Hindlimb muscle (tissue), 1 donor: Measurements from ENCODE around the gene DIO3. TPM values are rescaled to one million over a fixed set of nuclear protein-coding genes. Genes with fewer than 3 reads are reported as not detected.

ENCODE experiments used
- DNase-seq: peaks from one replicate; pipeline ENCODE4 v3.0.0-alpha.2; 2013
- polyA plus RNA-seq: library from polyadenylated mRNA; unstranded; fragments of 120-200 nt; gene quantifications from one replicate; pipeline ENCODE4 v1.2.1, GENCODE V29; 2013; ENCODE audit not compliant: insufficient read length

The DIO3 gene
- polyA plus RNA-seq = 3.7 TPM

DNA sequence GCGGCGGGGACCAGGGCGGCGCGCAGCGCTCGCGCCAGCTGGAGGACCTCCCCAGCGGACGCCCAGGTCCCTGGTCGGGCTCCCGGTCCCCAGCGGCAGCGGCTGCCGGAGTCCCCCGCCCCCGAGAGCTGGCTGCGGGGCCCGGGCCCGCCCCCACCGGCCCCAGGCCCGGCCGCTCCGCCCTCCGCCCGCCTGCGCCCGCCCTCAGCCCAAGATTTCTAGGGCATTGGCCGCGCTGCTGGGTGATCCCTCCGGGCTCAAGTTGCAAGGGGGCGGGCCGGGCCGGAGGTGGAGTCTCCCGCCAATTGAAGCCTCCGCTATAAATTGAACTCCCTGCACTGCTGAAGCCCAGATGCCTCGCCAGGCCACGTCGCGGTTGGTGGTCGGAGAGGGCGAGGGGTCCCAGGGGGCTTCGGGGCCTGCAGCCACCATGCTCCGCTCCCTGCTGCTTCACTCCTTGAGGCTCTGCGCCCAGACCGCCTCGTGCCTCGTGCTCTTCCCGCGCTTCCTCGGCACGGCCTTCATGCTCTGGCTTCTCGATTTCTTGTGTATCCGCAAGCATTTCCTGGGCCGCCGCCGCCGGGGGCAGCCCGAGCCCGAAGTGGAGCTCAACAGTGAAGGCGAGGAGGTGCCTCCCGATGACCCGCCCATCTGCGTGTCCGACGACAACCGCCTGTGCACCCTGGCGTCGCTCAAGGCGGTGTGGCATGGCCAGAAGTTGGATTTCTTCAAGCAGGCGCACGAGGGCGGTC is at the start of gene DIO3:
DIO3 (plus strand) TSS at position 351 of the 752 bp plus-strand sequence.
- no peak for DNase-seq

GRCh38 chr14:101511620-101512375 is 49.5 kb upstream of the DIO3 start:
- DNase-seq = no peak

DNA sequence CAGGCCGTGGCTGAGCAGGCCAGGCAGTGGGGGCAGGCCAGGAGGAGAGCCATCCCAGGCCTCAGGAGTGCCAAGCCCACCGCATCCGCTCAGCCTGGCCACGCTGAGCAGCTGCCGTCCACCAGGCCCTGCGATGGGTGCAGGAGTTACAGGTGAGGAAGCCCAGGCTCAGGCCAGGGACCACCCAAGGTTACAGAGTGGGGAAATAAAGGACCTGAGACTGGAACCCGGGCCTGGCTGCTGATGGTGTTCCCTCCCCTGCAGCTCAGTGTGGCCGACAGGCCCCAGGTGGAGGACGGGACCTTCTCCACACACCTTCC is 49.0 kb upstream of the DIO3 start:
- no peak for DNase-seq

DNA sequence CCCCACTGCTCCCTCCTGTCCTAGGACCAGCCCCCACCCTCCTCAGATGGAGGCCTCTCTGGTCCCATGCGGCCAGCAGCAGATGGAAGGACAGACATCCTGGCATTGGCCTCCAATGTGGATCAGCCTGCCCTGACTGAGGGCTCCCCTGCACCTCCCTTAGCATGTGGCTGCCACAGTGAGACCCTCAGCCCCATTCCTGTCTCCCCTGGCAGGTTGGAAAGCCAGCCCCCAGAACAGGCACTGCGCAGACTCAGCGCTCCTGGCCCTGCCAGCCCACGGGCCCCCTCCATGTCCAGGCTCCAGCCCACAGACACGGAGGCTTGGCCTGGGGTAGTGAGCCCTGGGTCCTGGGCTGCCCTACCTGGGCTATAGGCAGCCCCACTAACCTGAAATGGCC is 47.2 kb upstream of the DIO3 start:
- DNase-seq = no peak

DNA sequence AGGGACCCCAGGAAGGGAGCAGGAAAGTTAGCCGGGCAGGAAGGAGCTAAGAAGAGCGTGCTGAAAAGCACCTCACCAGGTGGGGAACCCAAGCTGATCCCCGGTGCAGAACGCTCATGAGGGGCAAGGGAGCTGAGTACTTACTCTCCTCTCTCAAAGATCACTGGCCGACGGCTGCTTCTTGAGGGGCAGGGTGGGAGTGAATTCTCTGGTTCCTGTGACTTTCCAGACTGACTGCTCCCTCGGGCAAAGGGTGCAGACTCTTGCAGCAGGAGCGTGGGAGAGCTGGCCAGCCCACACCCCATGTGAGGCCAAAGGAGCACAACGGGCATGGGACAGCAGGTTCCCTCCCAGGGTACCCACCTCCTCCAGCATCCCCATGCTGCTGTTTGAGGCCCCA is 44.9 kb upstream of the DIO3 start:
- no peak for DNase-seq

GRCh38 chr14:101518611-101519473 is 42.5 kb upstream of the DIO3 start:
- no peak for DNase-seq

- DNase-seq = peak; percentile 55
Measured at GRCh38 chr14:101520621-101521472, 40.4 kb upstream of the DIO3 start.

DNA sequence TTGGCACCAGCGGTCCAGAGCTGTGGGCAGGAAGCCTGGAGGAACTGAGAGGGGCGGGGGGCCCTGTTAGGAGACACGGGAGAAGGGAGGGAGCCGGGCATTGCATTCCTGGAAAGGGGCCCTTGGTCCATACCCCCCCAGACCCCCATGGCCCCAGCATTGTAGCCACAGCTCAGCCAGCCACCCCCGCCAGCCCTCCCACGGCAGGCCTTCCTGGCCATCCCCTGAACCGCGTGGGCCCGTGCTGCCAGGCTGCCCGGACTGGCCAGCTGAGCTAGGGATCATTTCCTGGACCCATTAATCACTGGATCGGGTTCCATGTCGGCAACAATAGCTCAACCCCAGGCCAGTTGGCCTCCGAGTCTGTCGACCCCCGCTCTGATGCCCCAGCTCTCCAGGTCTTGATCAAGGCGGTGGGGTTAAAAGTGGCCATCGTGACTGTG is 39.8 kb upstream of the DIO3 start:
- no peak for DNase-seq

DNA sequence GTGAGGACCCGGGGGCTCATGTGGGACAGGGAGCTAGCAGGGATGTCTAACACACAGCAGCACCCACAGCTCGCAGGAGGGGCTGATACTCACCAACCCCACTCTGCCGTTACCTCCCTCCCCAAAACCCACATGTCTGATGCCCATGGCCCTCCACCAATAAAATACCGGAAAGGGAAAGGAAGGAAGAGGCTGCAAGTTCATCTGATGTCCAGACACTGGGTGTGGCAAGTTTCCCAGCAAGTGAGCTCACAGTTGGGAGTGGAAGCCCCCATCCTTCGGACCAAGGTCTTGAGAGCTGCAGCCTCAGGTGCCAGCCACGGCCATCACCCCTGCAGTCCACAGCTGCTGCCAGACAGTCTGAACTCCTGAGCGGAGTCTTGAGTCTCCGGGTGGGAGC is 39.3 kb upstream of the DIO3 start:
- no peak for DNase-seq

DNA sequence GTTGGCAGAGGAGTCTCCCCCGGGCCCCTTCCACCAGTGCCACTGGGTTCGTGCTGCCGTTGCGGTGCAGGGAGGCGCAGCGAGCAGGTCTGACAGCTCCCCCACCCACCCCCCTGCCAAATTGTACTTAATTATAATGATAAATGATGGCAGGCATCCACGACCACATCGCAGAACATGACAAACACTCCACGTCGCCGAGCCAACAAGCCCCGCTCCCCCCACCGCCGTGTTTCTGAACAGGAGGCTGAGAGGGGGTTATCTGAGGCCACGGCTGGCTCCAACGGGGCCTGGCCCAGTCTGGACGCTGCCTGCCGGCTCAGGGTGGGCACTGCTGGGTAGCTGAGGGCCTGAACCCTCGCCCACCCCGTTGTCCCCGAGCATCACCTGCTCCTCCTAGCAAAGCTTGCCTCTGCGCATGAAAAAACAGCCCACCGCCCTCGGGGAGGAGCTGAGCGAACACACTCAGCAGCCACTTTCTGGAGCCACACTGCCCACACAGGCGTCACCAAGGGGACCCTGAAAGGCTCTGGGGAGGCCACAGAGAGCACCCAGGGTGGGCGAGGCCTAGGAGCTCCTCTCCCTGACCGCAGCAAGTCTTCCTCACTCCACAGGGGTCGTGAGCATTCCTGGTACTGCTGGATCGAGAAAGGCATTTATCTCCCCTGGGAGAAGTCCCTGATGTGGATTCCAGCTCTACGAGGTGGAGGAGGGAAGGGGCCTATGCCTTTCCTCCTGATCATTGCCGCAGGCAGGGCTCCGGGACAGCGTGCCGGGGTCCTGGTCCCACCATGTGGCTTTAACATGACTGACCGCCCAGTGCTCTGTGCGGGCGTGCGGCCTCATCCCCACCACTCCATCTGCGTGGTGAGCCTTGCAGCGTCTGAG is 35.4 kb upstream of the DIO3 start:
- DNase-seq = no peak

GRCh38 chr14:101527987-101528386 is 33.3 kb upstream of the DIO3 start:
- DNase-seq = no peak

GRCh38 chr14:101529079-101529478 is 32.2 kb upstream of the DIO3 start:
- DNase-seq = no peak

DNA sequence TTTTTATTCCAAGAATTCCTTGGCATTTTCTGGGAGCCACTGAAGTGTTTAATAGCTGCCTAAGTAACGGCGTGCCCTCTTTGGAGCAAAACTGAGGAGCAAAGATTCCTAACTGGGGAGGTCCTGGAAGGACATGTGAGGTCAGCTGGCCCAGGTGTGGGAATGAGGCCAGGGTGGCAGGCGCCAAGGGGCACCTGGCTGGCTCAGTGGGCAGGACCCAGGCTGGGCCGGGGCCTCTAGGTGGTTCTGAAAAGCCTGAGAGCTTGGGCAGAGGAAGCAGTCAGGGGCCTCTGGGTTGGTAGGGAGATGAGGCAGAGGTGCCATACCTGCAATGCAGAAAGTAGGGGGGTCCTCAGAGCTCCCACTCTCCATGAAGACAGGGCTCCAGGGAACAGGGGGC is 27.1 kb upstream of the DIO3 start:
- DNase-seq = no peak

DNA sequence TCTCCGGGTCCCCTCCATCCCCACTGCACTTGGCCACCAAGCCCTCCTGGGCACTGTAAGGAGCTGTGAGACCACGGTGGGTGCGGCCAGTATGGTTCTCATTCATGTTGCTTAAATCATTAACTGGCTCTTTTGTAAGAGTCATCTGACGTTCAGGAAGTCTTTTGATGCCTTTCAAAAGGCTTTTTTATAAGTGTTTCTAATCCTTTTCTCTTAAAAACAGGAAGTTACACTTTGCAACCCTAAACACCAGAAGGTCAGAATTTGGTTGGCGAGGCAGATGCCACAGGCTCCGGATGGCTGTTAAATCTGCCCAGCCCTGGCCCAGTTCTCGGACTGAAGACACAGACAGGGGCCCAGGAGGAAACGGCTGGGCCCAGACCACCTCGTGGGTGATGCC is 26.1 kb upstream of the DIO3 start:
- no peak for DNase-seq

- DNase-seq = no peak
Measured at GRCh38 chr14:101535701-101536207, 25.5 kb upstream of the DIO3 start.

DNA sequence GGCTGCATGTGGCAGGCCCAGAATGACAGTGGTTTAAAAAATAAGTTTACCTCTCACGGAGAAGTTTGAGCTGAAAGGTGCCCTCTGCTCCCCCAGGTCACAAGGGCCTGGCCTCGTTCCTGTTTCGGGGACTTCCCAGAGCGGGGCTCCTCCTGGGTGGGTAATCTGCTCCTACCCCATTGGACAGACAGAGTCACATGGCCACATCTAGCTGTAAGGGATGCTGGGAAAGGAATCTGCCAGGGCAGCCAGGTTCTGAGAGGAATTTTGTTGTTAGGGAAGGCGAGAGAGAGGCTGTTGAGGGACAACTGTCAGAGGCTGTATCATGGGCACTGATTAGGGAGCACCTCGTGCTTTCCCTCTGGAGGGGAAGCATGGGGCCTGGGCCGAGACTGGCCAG is 24.0 kb upstream of the DIO3 start:
- DNase-seq = no peak

- no peak for DNase-seq
Measured at GRCh38 chr14:101538878-101539277, 22.4 kb upstream of the DIO3 start.

GRCh38 chr14:101539880-101540279 is 21.4 kb upstream of the DIO3 start:
- DNase-seq = no peak

DNA sequence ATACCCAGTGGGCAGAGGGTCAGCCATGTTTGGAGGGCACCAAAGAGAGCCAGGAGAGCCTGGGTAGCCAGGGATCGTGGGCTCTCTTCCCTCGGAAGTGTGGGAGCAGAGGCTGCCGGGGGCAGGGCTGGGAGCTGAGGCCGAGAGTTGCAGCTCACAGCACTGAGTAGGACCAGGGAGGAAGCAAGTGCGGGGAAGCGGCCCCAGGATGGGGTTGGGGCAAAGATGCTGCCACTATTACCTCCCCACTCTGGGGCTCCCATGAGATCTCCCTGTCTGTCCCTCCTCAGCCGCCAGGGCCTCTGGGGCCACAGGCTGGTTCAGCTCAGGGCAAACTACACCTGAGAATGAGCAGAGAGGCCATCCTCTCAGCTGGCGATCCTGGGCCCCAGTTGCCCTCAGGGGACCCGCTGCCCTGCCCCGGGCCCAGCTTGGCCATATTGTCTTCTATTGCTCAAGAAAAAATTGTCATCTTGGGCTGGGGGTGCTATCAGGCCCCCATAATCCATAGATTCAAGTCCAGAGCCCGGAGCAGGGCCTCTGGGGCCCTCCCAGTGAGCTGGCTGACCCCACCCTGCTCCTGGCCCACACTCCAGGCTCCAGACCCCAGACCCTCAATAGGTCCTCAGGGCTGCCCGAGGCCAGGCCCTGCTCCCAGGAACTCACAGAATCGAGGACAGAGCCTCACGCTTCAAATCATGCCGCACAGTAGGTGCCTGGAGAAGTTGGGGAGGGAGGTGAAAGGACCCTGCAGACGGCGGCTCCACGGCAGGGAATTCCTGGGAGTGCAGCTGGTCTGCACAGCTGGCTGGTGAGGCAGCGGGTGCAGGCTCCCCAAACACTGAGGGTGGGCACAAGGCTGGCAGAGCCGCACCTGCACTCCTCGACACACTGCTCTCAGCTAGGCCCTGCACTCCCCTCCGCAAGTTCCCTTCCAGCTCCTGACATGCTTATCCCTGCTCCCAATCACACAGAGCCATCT is 20.5 kb upstream of the DIO3 start:
- no peak for DNase-seq

- DNase-seq = no peak
Measured at GRCh38 chr14:101542391-101542790, 18.9 kb upstream of the DIO3 start.
